AG10803 (cell line): Measurements from ENCODE around the gene CACNA1E.

ENCODE experiments used
- DNase-seq: peaks from one replicate; pipeline ENCODE4 v3.0.0; 2010; ENCODE audit warnings: low read depth
- H3K4me3 ChIP-seq: 2 replicates; pipeline ENCODE4 v1.5.1; 2011; ENCODE audit warnings: mild to moderate bottlenecking, low read length, control low read depth
- TF ChIP-seq, protein P1 (sequence below): conservative IDR thresholded peaks from 2 replicates; pipeline ENCODE4 v1.5.1; 2011; ENCODE audit warnings: mild to moderate bottlenecking, low read length, control low read depth, inconsistent platforms

The CACNA1E gene

DNA sequence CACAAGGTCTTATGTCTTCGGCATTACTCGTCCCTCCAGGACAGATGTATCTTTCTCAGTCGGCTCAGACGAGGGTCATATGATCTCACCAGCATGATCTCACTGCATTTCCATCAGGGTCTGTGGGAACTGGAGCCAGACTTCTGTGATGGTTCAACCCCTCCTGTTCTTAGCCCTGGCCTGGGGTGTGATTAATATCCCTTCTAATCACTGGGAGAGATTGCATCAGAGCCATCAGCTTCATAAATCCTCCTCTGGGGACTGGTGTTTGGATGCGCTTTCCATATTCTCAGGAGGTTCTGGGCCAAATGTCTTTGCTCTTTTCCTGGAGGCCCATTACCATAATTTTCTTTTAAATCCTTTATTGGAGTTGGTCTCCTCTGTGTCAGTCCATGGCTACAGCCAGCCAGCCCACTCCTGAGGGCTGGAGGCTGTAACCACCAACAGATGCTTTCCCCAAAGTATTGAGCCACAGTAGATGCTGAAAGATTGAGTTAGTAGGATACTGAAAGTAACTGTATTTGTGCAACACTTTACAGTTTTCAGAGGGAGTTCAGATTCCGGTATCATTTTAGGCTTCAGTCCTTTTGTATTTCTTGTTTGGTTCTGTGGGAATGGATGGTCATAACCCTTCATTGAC, 20.0 kb downstream of the CACNA1E start:
- peak; percentile 21 for DNase-seq
- TF ChIP-seq, protein P1, sequence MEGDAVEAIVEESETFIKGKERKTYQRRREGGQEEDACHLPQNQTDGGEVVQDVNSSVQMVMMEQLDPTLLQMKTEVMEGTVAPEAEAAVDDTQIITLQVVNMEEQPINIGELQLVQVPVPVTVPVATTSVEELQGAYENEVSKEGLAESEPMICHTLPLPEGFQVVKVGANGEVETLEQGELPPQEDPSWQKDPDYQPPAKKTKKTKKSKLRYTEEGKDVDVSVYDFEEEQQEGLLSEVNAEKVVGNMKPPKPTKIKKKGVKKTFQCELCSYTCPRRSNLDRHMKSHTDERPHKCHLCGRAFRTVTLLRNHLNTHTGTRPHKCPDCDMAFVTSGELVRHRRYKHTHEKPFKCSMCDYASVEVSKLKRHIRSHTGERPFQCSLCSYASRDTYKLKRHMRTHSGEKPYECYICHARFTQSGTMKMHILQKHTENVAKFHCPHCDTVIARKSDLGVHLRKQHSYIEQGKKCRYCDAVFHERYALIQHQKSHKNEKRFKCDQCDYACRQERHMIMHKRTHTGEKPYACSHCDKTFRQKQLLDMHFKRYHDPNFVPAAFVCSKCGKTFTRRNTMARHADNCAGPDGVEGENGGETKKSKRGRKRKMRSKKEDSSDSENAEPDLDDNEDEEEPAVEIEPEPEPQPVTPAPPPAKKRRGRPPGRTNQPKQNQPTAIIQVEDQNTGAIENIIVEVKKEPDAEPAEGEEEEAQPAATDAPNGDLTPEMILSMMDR = no peak
- H3K4me3 ChIP-seq = no peak overlapping the region

DNA sequence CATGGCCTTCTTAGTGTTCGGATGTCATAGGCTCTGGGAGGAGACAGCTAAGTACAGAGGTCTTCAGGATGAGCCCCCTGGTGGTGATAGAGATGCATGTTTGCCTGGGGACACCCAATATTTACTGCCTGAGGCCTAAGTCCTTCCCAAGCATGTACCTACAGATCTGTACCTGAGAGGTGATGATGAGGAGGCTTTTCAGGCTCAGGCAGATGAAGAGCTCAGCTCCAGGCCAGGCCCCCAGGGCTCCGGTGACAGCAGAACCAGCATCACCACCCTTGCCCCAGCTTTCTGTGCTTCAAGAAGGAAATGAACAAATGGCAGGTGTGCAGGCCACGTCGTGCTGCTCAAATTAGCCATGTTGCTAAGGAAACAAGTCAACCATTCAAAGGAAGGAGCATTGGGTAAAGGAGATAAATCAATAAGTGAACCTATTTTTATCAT, 21.1 kb downstream of the CACNA1E start:
- TF ChIP-seq, protein P1 = peak; percentile 20
- DNase-seq = peak; percentile 11
- H3K4me3 ChIP-seq = no peak overlapping the region

DNA sequence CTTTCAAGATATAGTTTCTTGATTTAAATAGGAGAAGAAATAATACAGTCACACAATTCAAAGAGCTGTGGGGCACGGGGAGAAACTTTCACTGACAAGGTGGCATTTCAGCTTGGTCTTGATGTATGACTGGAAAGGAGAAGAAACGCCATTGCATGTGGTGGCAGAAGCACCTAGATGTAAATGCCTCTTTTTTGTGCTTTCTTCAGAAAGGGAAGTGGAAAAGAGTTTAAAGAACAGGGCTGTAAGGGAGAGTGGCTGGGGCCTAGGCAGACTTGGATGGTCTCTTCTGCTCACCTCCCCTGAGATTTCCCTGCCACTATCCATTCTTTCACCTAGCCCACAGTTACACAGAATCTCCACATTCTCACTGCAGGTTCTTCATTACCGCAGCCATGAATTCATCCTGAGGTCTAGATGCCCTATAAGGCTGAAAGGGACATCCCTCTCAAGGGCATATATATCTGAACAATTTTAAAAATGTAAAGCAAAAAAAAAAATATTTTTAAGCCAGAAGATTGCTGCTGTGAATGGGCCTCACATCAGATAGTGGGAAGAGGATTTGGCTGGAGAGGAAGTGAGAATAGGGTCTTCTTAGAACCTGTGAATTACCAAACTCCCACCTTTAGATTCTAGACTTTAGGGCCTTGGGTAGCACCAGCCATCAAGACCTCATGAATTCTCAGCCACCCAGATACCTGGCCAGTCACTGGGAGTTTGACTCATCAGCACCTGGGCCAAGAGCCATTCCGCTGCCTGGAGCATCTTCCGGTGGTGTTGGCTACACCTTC, 23.4 kb downstream of the CACNA1E start:
- no peak overlapping the region for H3K4me3 ChIP-seq
- no peak for DNase-seq
- TF ChIP-seq, protein P1 = no peak

DNA sequence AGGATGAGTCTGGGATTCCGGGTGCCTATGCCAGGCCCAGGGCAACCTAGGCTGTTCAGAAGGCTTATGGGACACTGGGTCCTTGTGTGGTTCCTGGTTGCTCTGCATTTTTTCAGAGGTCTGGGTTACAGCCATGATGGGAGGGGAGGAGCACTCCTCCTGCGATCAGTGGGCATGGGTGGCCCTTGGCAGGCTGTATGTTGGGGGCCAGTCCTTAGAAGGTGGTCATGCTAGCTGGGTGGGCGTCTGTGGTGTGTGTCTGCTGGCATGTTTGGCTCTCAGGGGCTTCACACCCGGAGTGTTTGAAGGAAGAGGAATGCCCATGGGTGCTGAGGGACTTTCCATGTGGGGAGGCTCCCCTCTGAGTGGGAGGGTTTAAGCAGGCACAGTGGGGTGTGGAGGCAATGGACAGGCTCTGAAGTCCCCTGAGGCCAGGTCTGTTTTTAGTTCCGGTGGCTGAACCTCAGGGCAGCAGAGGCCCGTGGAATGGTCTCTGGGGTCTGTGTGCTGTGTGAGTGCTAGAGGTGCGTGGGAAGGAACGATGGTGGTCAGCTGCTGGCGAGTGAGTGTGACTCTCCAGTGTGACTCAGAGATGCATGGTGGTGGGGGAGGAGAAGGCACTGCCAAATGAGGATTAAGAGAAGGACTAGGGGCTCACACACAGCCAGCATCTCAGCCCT, 25.3 kb downstream of the CACNA1E start:
- no peak overlapping the region for H3K4me3 ChIP-seq
- TF ChIP-seq, protein P1 = no peak
- no peak for DNase-seq

DNA sequence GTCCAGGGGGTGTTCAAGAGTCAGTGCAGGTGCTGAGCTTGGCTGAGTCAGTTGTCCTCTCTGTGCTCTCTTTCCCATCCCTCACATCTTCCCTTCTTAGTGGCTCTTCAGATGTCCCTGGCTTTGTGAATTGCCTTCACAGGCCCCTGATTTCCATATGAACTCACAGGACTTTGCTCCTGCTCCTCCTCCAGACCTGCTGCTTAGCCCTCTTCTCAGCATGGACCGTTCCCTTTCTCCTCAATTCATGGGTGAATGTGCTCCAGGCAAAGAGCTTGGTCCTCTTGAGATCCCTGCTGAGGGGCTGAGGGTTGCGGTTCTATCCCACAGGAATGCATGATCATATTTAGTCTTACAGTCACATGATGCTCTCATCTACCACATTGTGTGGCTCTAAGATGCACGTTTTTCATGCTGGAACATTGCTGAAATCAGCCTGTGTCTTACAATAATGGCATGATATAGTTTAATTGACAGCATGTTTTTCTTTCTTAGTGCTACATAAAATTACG, 30.5 kb downstream of the CACNA1E start:
- TF ChIP-seq, protein P1 = no peak
- DNase-seq = peak; percentile 13
- H3K4me3 ChIP-seq = no peak overlapping the region

DNA sequence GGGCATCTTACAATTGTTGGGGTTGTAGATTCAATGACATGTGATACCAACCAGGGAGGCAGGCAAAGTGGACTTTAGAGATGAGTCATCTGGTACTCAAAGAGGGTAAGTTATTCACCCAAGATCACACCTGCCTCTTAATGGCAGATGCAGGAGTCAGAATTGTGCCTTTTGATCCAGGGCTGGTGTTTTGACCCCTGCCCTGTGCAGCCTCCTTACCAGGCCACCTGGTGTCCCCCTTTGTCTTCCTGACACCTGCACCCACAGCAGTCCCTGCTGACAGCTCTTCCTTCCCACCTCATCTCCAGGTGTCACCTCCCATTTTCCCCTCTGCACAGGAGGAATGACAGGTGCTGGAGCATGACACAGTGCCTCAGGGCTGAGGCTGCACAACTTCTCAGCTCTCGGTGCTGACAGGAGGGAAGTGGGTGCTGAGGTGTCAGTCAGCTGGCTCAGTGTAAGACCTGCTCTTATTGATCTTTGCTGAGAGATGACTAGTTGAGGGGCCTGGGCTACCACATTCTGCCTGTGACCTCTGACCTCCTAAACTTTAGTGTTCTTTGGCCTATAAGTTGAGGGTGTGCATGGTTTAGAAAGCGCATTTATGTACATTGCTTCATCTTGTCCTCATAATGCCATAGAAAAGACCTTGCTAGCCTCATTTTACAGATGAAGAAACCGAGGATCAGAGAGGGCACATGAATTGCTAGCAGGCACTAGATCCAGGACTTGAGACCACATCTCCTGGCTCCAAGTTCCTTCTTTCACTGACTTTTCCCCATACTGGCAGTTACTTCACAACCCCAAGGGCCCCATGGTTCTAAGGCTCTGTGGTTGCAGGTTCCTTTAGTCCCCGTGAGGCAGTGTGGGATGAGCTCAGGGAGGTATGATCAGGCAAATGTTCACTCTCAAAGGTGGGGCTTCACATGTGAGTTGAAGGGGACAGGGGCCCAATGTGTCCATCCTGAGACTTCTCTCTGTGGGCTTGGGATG, 31.3 kb downstream of the CACNA1E start:
- no peak for DNase-seq
- TF ChIP-seq, protein P1 = no peak
- H3K4me3 ChIP-seq = no peak overlapping the region
